Glutamatergic neuron (in vitro differentiated cells): ENCODE results near the gene FAM210B. TPM values are rescaled to one million over a fixed set of nuclear protein-coding genes. Genes with fewer than 3 reads are reported as not detected.

ENCODE experiments used
- DNase-seq: peaks from one replicate; pipeline ENCODE4 v3.0.0; 2022
- H3K27ac Mint-ChIP-seq: one replicate; pipeline ENCODE4 v1.8.0; 2020; ENCODE audit warnings: mild to moderate bottlenecking, mixed read lengths, inconsistent platforms; ENCODE audit not compliant: unreplicated experiment
- H3K27me3 Mint-ChIP-seq: one replicate; pipeline ENCODE4 v1.8.0; 2020; ENCODE audit warnings: mild to moderate bottlenecking, moderate library complexity, mixed read lengths, inconsistent platforms; ENCODE audit not compliant: unreplicated experiment
- H3K36me3 Mint-ChIP-seq: one replicate; pipeline ENCODE4 v1.8.0; 2020; ENCODE audit warnings: mild to moderate bottlenecking, mixed read lengths, inconsistent platforms; ENCODE audit not compliant: unreplicated experiment
- H3K4me1 Mint-ChIP-seq: one replicate; pipeline ENCODE4 v1.8.0; 2020; ENCODE audit warnings: mild to moderate bottlenecking, low read depth, mixed read lengths, inconsistent platforms; ENCODE audit not compliant: unreplicated experiment
- H3K4me3 Mint-ChIP-seq: one replicate; pipeline ENCODE4 v1.8.0; 2020; ENCODE audit warnings: mild to moderate bottlenecking, mixed read lengths, inconsistent platforms; ENCODE audit not compliant: unreplicated experiment
- H3K9me3 Mint-ChIP-seq: one replicate; pipeline ENCODE4 v1.8.0; 2020; ENCODE audit warnings: mild to moderate bottlenecking, moderate library complexity, mixed read lengths, inconsistent platforms; ENCODE audit not compliant: unreplicated experiment
- total RNA-seq: library from RNA; stranded (reverse); fragmentation: NEBNext Ultra II Directional; extraction: Animal tissue kit (Norgen Biotek cat#: 25700); gene quantifications from one replicate; pipeline ENCODE4 v1.2.1, GENCODE V29; 2021; ENCODE audit not compliant: unreplicated experiment
- TF ChIP-seq, protein P1 (sequence below): fragments of 200-600 bp; sonication (generic); IDR thresholded peaks from one replicate; pipeline ENCODE4 v1.5.0; 2021; ENCODE audit not compliant: partially characterized antibody, unreplicated experiment

The FAM210B gene
- total RNA-seq, 1 donor from 2014 or later: 86.1 TPM

DNA sequence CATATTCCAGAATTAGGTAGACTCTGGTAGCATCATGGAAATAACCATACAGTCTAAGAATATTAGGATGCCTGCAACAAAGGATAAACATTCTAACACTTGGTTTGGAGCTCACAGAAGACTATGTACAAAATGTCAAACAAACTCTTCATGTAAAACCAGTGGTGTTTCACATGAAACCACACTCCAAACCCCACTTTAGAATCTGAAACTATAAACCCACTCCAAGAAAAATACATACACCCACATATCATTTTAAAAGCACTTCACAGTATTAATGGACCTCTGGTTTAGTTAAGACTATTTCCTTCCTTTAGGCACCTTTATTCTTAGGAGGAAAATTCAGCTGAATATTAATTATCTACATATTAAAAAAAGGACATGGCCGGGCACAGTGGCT lies 22.7 kb downstream of the FAM210B start:
- TF ChIP-seq, protein P1, sequence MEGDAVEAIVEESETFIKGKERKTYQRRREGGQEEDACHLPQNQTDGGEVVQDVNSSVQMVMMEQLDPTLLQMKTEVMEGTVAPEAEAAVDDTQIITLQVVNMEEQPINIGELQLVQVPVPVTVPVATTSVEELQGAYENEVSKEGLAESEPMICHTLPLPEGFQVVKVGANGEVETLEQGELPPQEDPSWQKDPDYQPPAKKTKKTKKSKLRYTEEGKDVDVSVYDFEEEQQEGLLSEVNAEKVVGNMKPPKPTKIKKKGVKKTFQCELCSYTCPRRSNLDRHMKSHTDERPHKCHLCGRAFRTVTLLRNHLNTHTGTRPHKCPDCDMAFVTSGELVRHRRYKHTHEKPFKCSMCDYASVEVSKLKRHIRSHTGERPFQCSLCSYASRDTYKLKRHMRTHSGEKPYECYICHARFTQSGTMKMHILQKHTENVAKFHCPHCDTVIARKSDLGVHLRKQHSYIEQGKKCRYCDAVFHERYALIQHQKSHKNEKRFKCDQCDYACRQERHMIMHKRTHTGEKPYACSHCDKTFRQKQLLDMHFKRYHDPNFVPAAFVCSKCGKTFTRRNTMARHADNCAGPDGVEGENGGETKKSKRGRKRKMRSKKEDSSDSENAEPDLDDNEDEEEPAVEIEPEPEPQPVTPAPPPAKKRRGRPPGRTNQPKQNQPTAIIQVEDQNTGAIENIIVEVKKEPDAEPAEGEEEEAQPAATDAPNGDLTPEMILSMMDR: no peak
- Mint-ChIP-seq H3K4me1 (peaks cover 31% of the 10 kb centered on the region), H3K4me3 (no peak overlapping the region), H3K27ac (no peak overlapping the region), H3K27me3 (peaks cover 4% of the 10 kb centered on the region), H3K36me3 (no peaks in the 10 kb centered on the region), H3K9me3 (peaks cover 4% of the 10 kb centered on the region)
- DNase-seq: no peak

DNA sequence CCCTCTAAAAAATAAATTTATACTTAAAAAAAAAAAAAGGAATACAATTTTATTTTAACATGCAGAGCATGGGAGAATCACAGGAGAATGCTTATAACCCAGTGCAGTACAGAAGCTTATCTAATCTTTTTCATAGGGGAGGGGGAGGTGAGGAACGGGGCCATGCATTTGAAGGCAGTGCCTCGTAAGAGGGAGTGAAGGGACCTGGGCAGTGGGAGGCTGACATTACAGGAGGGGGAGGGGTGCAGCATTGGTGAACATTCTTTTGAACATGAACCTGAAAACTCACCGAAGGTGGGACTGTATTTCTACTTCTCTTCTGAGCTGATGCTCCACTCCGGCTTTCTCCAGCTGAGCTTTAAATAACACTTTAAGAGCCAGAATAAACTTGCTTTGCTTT lies 23.9 kb downstream of the FAM210B start:
- TF ChIP-seq, protein P1: no peak
- peaks cover 4% of the 10 kb centered on the region for H3K27me3 Mint-ChIP-seq
- H3K36me3 Mint-ChIP-seq: no peaks in the 10 kb centered on the region
- peak overlapping the region; percentile 94 for H3K27ac Mint-ChIP-seq
- H3K4me3 Mint-ChIP-seq: peak overlapping the region; percentile 78
- DNase-seq: no peak
- H3K4me1 Mint-ChIP-seq: peaks cover 31% of the 10 kb centered on the region
- peaks cover 4% of the 10 kb centered on the region for H3K9me3 Mint-ChIP-seq

DNA sequence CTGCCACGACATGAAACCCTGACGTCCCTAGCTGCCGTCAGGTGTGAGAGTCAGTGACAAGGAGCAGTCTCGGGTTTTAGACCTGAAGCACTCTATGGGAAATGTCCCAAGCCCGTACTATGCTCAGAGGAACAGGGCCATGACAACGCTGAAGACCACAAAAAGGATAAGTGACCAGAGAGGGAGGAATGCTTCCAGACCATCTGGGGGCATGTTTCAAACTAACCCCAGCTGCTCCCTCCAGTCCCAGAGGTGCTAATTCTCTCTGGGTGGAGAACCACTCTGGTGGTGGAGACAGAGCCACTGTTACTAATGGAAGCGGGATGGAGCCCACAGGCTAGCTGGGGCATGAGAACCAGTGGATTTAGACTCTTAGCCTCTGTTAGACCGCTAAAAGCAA lies 24.6 kb downstream of the FAM210B start:
- peaks cover 31% of the 10 kb centered on the region for H3K4me1 Mint-ChIP-seq
- peak overlapping the region; percentile 94 for H3K27ac Mint-ChIP-seq
- no peaks in the 10 kb centered on the region for H3K36me3 Mint-ChIP-seq
- DNase-seq: peak; percentile 72
- H3K9me3 Mint-ChIP-seq: peaks cover 4% of the 10 kb centered on the region
- H3K4me3 Mint-ChIP-seq: peak overlapping the region; percentile 78
- TF ChIP-seq, protein P1: no peak
- peaks cover 4% of the 10 kb centered on the region for H3K27me3 Mint-ChIP-seq

DNA sequence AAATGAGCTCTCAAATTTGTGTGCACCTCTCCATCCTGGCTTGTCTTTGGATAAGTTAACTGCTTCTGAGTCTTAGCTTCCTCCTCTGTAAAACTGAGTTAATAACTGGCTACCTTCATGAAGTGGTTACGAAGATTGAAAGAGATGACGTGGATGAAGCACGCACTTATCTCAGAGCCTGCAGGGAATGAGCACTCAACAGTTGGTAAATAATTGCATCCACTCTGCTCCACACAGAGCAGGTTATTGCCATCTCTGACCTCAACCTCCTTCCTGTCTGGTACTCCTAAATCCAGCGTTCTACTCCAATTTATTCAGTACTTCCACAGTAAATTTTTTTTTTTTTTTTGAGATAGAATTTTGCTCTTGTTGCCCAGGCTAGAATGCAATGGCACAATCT lies 26.4 kb downstream of the FAM210B start:
- Mint-ChIP-seq H3K27ac (peak overlapping the region; percentile 69), H3K36me3 (no peaks in the 10 kb centered on the region), H3K4me3 (peak overlapping the region; percentile 31), H3K27me3 (peaks cover 4% of the 10 kb centered on the region), H3K4me1 (peaks cover 31% of the 10 kb centered on the region), H3K9me3 (peaks cover 4% of the 10 kb centered on the region)
- TF ChIP-seq, protein P1: no peak
- DNase-seq: no peak

DNA sequence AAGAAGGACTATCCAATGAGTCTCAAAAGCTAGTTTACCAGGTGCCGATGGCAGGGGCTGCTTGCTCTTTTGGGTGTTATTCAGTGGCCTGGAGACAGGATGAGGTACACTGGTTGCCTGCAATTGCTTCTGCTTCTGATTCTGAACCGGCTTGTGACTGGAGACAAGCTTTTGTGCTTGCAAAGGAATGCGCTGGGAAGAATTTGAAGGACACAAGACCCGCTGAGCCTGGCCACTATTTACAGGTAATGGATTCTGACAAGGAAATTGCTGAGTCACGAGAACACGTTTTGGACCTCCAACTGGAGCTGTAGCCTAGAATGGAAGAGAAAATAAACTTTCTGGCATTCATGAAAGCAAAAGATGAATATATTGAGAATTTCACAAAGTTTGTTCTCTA lies 27.4 kb downstream of the FAM210B start:
- Mint-ChIP-seq H3K27me3 (peaks cover 4% of the 10 kb centered on the region), H3K4me1 (peaks cover 35% of the 10 kb centered on the region), H3K9me3 (peaks cover 4% of the 10 kb centered on the region), H3K27ac (peak overlapping the region; percentile 34), H3K4me3 (no peak overlapping the region), H3K36me3 (no peaks in the 10 kb centered on the region)
- TF ChIP-seq, protein P1: no peak
- no peak for DNase-seq
